ENCODE data around the gene ZNF98. TPM values are rescaled to one million over a fixed set of nuclear protein-coding genes. Genes with fewer than 3 reads are reported as not detected.

Gene ZNF98
- total RNA-seq, 1 donor from 2014 or later, result under 0.01 TPM

DNA sequence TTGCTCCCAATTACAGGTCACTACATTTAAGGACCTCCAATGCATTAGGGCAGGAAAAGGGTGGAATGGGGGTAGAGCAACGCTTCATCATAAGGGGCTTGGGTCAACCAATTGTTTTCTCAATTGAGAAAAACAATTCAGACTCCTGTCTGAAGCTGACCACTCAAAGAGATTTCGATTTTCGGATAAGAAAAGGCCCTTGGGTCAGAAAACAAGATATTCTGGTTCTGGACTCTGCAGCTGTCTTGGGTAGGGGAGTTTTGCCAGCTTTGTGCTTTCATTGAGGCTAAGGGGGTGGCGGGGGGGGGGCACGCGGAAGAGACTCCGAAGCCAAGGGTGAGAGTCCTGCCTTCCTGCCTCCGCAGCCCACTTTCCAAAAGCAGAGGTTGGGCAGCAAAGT, 4.8 kb upstream of the ZNF98 start:
- H3K4me3 ChIP-seq (ENCODE audit: low read depth, low read length), result no peak overlapping the region
- DNase-seq (ENCODE audit: low read depth) (no peak), FAIRE-seq (no peak)
- TF ChIP-seq, protein P1, sequence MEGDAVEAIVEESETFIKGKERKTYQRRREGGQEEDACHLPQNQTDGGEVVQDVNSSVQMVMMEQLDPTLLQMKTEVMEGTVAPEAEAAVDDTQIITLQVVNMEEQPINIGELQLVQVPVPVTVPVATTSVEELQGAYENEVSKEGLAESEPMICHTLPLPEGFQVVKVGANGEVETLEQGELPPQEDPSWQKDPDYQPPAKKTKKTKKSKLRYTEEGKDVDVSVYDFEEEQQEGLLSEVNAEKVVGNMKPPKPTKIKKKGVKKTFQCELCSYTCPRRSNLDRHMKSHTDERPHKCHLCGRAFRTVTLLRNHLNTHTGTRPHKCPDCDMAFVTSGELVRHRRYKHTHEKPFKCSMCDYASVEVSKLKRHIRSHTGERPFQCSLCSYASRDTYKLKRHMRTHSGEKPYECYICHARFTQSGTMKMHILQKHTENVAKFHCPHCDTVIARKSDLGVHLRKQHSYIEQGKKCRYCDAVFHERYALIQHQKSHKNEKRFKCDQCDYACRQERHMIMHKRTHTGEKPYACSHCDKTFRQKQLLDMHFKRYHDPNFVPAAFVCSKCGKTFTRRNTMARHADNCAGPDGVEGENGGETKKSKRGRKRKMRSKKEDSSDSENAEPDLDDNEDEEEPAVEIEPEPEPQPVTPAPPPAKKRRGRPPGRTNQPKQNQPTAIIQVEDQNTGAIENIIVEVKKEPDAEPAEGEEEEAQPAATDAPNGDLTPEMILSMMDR (IDR thresholded peaks at IDR 0.05; ENCODE audit: insufficient read depth, low read length, severe bottlenecking), result no peak
- H3K27me3 ChIP-seq (ENCODE audit: control insufficient read depth, insufficient read depth, low read length), result no peaks in the 10 kb centered on the region
- no peaks in the 10 kb centered on the region for H3K36me3 ChIP-seq (ENCODE audit: control insufficient read depth, insufficient read depth, low read length)

DNA sequence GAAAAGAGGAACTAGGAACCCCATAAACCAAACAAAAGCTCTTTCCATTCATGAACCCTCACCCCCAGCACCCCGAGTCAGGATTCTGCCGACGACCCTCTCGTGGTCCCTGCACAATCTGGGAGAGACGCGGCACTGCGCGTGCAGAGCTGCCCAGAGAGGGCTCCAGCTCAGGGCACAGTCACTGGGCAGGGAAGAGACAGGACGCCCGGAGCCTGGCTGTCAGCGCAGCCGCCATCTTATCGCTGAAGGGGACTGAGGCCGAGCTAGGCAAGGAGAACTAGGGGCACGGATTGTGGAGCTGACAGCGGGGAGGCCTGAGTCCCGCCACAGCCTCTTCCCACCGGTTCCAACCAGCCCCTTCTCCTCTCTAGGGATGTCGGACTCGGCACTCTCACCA, 349 bp downstream of the ZNF98 start:
- TF ChIP-seq, protein P1 (IDR thresholded peaks at IDR 0.05; ENCODE audit: insufficient read depth, low read length, severe bottlenecking), result no peak
- no peaks in the 10 kb centered on the region for H3K27me3 ChIP-seq (ENCODE audit: control insufficient read depth, insufficient read depth, low read length)
- no peaks in the 10 kb centered on the region for H3K36me3 ChIP-seq (ENCODE audit: control insufficient read depth, insufficient read depth, low read length)
- FAIRE-seq (no peak), DNase-seq (ENCODE audit: low read depth) (no peak)
- no peak overlapping the region for H3K4me3 ChIP-seq (ENCODE audit: low read depth, low read length)

DNA sequence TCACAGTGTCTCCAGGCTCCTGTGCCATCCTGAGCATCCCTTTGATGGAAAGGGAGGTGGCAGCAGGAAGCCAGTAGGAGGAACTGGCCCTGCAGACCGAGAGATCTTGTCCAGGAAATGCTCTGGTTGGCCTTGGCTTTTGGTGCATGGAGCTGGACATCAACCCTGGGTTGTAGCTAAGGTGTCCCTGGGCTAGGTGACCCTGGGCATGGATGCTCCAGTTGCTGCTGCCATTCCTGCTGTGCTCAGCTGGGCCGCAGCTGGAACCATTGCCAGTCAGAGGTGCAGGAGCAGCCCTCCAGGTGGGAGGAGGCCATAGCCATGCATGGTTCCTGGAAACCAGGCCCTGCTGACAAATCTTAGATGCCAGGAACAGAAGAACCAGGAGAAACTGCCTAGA, 67.5 kb downstream of the ZNF98 start:
- H3K36me3 ChIP-seq (ENCODE audit: control insufficient read depth, insufficient read depth, low read length), result no peaks in the 10 kb centered on the region
- DNase-seq (ENCODE audit: low read depth) (no peak), FAIRE-seq (no peak)
- H3K4me3 ChIP-seq (ENCODE audit: low read depth, low read length), result no peak overlapping the region
- H3K27me3 ChIP-seq (ENCODE audit: control insufficient read depth, insufficient read depth, low read length), result no peaks in the 10 kb centered on the region
- TF ChIP-seq, protein P1 (IDR thresholded peaks at IDR 0.05; ENCODE audit: insufficient read depth, low read length, severe bottlenecking), result no peak

Other genes starting within 250 kb of the ZNF98 start
- 0.13 and 0.26 TPM in 2 replicates for gene ZNF676, start 225.4 kb downstream of the ZNF98 start, total RNA-seq
- not detected in 2 replicates for gene ZNF729, start 135.9 kb downstream of the ZNF98 start, total RNA-seq
- 0.13 and 0.26 TPM in 2 replicates for gene ZNF492, start 212.0 kb upstream of the ZNF98 start, total RNA-seq

Measured in bronchial epithelial cell (primary cell).